Sigmoid colon (tissue), 7 donors: ENCODE results near the gene BHLHA9. TPM values are rescaled to one million over a fixed set of nuclear protein-coding genes. Genes with fewer than 3 reads are reported as not detected.

Experiments
- DNase-seq: peaks from one replicate; pipeline ENCODE4 v3.0.0-alpha.2; 2019
- H3K27ac ChIP-seq, 4 donors: fragments of 200-600 bp; sonication (generic); one replicate each; pipeline ENCODE4 v1.5.1; 2016 to 2019; ENCODE audit warnings: mild to moderate bottlenecking in 1 of 4
- H3K27me3 ChIP-seq, 3 donors: fragments of 200-600 bp; sonication (generic); one replicate each; pipeline ENCODE4 v1.5.1; 2019; ENCODE audit warnings: mild to moderate bottlenecking in 1 of 3
- H3K36me3 ChIP-seq, 4 donors: fragments of 200-600 bp; sonication (generic); one replicate each; pipeline ENCODE4 v1.5.1; 2016 to 2019
- H3K4me1 ChIP-seq, 4 donors: fragments of 200-600 bp; sonication (generic); one replicate each; pipeline ENCODE4 v1.5.1; 2017 to 2019
- H3K4me3 ChIP-seq, 4 donors: fragments of 200-600 bp; sonication (generic); one replicate each; pipeline ENCODE4 v1.5.1; 2017 to 2019; ENCODE audit warnings: mild to moderate bottlenecking in 2 of 4, moderate library complexity in 1 of 4
- H3K9me3 ChIP-seq, 4 donors: fragments of 200-600 bp in 3 of 4; sonication (generic) in 3 of 4; one replicate each; pipeline versions ENCODE4 v1.5.1 to v1.6.1; 2013 to 2019
- CTCF ChIP-seq, 4 experiments: fragments of 450-650 bp in 3 of 4; fragments of 200-600 bp in 1 of 4; IDR thresholded peaks; one replicate each; pipeline ENCODE4 v1.5.1; 2016 to 2019; ENCODE audit warnings: antibody characterized with exemption in 4 of 4, mild to moderate bottlenecking in 3 of 4, moderate library complexity in 2 of 4
- EP300 ChIP-seq, 4 donors: sonication (generic); formaldehyde crosslinking; IDR thresholded peaks; one replicate each; pipeline ENCODE4 v1.6.1; 2017; ENCODE audit warnings: antibody characterized with exemption in 4 of 4
- POLR2A ChIP-seq, 2 donors: fragments of 450-650 bp; IDR thresholded peaks; one replicate each; pipeline ENCODE4 v1.6.1; 2016; ENCODE audit warnings: antibody characterized with exemption in 2 of 2, mild to moderate bottlenecking in 2 of 2, moderate library complexity in 2 of 2
- POLR2AphosphoS5 ChIP-seq, 4 donors: sonication (generic); formaldehyde crosslinking; IDR thresholded peaks; one replicate each; pipeline ENCODE4 v1.6.1; 2017; ENCODE audit warnings: antibody characterized with exemption in 4 of 4
- WGBS, 2 donors: extraction: QIAGEN DNeasy Blood & Tissue Kit; methylation state at CpG; one replicate each; pipeline ENCODE4 v1.1.7; 2013; 5-methylcytosine and 5-hydroxymethylcytosine counted together
- intact Hi-C: fragments of 100-400 bp; cut with DNase I; formaldehyde crosslinking; loops from one replicate; pipeline ENCODE4 v1.15.1; 2023
- polyA plus RNA-seq, 3 donors: library from polyadenylated mRNA; stranded (reverse); fragments of 200-250 nt; gene quantifications; one replicate each; pipeline ENCODE4 v1.2.3, GENCODE V29; 2013
- total RNA-seq, 4 donors: library from RNA; depleted of rRNA; stranded (reverse); fragments of >200 nt; gene quantifications; one replicate each; pipeline ENCODE4 v1.1.0, GENCODE V29; 2016
- donor health status: healthy with polysubstance abuse.
- donor health status: Bipolar disorder and iron deficiency.
- donor health status: healthy.

Gene BHLHA9
- total and polyA plus RNA-seq, 7 donors = not detected

- WGBS, 2 donors = 83 to 90% methylated on average over 19 of the region's 19 CpGs
- Histone ChIP-seq H3K27me3 (no peaks in the 10 kb centered on the region), H3K9me3 (no peaks in the 10 kb centered on the region), H3K4me1 (no peaks in the 10 kb centered on the region), H3K4me3 (no peak overlapping the region), H3K27ac (no peak overlapping the region), H3K36me3 (no peaks in the 10 kb centered on the region)
- intact Hi-C loops = no loop called here
- DNase-seq = no peak
- TF ChIP-seq POLR2A (IDR thresholded peaks at IDR 0.05) (no peak), POLR2AphosphoS5 (IDR thresholded peaks at IDR 0.05) (no peak), EP300 (IDR thresholded peaks at IDR 0.05) (no peak)
Observed at GRCh38 chr17:1286379-1287106, 16.3 kb downstream of the BHLHA9 start.

GRCh38 chr17:1289695-1290094, 19.5 kb downstream of the BHLHA9 start:
- no peak for DNase-seq
- WGBS, 2 donors = 90 to 93% methylated on average over 11 of the region's 11 CpGs
- Histone ChIP-seq H3K27me3 (no peaks in the 10 kb centered on the region), H3K27ac (no peak overlapping the region), H3K36me3 (no peaks in the 10 kb centered on the region), H3K4me1 (no peaks in the 10 kb centered on the region), H3K9me3 (no peaks in the 10 kb centered on the region), H3K4me3 (no peak overlapping the region)
- TF ChIP-seq CTCF (IDR thresholded peaks at IDR 0.05) (no peak), POLR2AphosphoS5 (IDR thresholded peaks at IDR 0.05) (no peak), EP300 (IDR thresholded peaks at IDR 0.05) (no peak), POLR2A (IDR thresholded peaks at IDR 0.05) (no peak)
- intact Hi-C loops = no loop called here

GRCh38 chr17:1290676-1291075, 20.4 kb downstream of the BHLHA9 start:
- Histone ChIP-seq H3K36me3 (no peaks in the 10 kb centered on the region), H3K27ac (no peak overlapping the region), H3K27me3 (no peaks in the 10 kb centered on the region), H3K4me1 (no peaks in the 10 kb centered on the region), H3K4me3 (no peak overlapping the region), H3K9me3 (no peaks in the 10 kb centered on the region)
- intact Hi-C loops = no loop called here
- 91 to 97% methylated on average over 13 of the region's 13 CpGs for WGBS, 2 donors
- DNase-seq = no peak
- TF ChIP-seq POLR2A (IDR thresholded peaks at IDR 0.05) (no peak), CTCF (IDR thresholded peaks at IDR 0.05) (no peak), EP300 (IDR thresholded peaks at IDR 0.05) (no peak), POLR2AphosphoS5 (IDR thresholded peaks at IDR 0.05) (no peak)

- no peak for DNase-seq
- intact Hi-C loops = no loop called here
- no peak overlapping the region for H3K4me3 ChIP-seq
- no peaks in the 10 kb centered on the region for H3K9me3 ChIP-seq
- WGBS, 2 donors = 53 to 66% methylated on average over 12 of the region's 12 CpGs
- H3K4me1 ChIP-seq = peaks cover 0 to 10% (median 4%) of the 10 kb centered on the region in 4 donors
- no peaks in the 10 kb centered on the region for H3K36me3 ChIP-seq
- H3K27me3 ChIP-seq = peaks cover 0 to 18% (median 5%) of the 10 kb centered on the region in 3 donors
- TF ChIP-seq EP300 (IDR thresholded peaks at IDR 0.05) (no peak), CTCF (IDR thresholded peaks at IDR 0.05) (no peak), POLR2A (IDR thresholded peaks at IDR 0.05) (no peak), POLR2AphosphoS5 (IDR thresholded peaks at IDR 0.05) (no peak)
- no peak overlapping the region for H3K27ac ChIP-seq
Observed at GRCh38 chr17:1294157-1294717, 24.0 kb downstream of the BHLHA9 start.

- H3K4me3 ChIP-seq = no peak overlapping the region
- peaks cover 0 to 10% (median 4%) of the 10 kb centered on the region in 4 donors for H3K4me1 ChIP-seq
- DNase-seq = no peak
- WGBS, 2 donors = 4 to 16% methylated on average over 24 of the region's 24 CpGs
- no peak overlapping the region for H3K27ac ChIP-seq
- no peaks in the 10 kb centered on the region for H3K36me3 ChIP-seq
- peaks cover 0 to 48% (median 20%) of the 10 kb centered on the region in 3 donors for H3K27me3 ChIP-seq
- TF ChIP-seq EP300 (IDR thresholded peaks at IDR 0.05) = no peak
- TF ChIP-seq CTCF (IDR thresholded peaks at IDR 0.05) = no peak
- no peak for TF ChIP-seq POLR2A (IDR thresholded peaks at IDR 0.05)
- no peak for TF ChIP-seq POLR2AphosphoS5 (IDR thresholded peaks at IDR 0.05)
- intact Hi-C loops = no loop called here
- no peaks in the 10 kb centered on the region for H3K9me3 ChIP-seq
Observed at GRCh38 chr17:1298606-1299005, 28.4 kb downstream of the BHLHA9 start.
